ENCODE measurements around the gene SH3PXD2A.
A peak's percentile ranks its signal among the peaks of the same experiment; 100 is the strongest.

SH3PXD2A gene

DNA sequence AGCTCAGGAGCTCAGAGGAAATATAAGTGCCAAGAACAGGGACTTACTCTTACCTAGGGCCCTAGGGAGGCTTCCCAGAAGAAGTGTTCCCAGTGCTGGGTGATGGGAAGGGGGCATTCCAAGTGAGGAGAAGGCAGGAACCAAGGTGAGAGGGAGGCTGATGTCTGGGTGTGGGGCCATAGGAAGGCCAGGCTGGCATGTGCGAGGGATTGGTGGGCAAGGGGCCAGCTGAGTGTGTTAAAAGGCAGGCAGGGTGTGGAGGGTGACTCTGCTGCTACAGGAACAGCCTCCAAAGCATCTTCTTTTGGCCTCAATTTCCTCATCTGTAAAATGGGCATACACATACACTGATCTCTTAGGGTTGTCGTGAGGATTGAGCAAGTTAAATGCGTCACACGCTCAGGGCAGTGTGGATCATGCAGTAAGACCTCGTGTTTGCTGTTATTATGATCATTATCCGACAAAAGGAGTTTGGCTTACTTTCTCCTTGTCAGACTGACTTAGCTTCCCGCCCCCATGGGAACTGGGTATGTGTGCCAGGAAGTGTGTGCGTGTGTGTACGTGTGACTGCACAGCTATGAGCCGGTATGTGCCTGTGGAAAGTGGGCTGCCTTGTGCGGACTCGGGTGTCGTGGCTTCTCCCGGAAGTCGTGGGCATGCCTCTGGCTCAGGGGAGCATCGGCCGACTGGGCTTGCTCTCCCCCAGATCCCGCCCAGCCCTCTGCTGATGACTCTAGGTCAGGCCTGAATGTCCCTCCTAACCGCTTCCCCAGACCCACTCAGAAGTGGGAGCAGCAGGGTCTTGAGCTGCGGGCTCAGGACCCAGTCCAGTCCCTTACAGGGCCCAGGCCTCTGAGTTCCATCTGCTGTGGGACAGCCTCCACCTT is 302.3 kb downstream of the SH3PXD2A start:
- DNase-seq: no peak

DNA sequence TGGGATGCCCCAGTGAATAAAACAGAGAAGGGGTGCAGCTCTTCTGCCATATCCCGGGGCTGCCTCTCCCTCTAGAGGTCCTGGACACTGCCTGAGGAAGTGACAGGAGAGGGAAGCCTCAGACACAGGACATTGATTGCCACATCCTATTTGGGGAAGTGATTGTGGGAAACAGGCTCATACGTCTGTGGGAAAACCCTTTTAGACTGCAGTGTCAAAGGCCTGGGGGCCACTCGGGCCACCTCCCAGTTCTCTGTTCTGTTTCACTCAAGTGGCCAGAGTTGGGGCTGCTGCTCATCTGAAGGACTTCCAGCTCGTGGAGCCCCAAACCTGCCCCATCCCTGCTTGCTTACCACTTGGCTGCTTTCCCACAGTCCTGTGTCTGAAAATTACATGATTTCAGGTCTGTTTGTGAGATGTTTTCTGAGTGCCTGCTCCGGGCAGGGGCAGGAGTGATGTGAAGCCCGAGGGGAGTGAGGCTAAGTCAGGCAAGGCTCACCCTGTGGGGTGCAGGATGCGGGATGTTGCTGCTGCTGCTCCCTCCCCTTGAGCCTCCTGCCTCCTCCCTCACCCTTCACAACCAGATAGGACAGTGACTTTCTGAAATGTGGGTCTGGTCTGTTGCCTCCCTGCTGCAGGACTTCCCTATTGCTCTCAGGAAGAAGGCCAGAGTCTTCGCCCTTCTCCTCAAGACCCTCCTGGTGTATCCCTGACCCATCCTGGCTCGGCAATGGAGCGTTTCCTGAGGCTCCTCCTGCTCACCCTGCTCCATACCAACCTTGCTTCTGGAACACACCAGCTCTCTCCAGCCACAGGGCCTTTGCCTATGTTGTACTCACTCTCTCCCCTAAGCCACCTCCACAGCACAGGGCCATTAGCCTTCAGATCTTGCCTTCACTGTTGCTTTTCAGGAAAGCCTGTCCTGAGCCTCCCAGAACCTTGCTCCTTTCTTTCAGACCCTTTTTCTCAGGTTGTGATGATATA is 303.5 kb downstream of the SH3PXD2A start:
- DNase-seq: no peak

DNA sequence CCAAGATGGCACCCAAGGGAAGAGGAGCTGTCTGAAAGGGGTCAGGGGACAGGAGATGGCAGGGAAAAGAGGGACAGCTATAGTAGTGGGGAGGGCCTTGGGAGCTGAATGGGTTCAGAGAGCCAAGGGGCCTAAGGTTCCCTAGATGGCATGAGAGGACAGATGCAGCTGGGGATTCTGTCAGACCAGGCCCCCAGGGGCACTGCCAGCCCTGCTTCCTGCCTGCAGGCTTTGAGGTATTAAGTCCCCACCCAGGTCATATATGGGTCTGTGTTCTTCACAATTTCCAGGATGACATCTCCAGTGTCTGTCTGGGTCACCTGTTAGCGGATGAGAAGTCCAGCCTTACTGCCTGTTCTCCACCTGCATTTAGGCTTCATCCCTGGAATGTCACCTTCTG is 305.1 kb downstream of the SH3PXD2A start:
- DNase-seq: no peak

DNA sequence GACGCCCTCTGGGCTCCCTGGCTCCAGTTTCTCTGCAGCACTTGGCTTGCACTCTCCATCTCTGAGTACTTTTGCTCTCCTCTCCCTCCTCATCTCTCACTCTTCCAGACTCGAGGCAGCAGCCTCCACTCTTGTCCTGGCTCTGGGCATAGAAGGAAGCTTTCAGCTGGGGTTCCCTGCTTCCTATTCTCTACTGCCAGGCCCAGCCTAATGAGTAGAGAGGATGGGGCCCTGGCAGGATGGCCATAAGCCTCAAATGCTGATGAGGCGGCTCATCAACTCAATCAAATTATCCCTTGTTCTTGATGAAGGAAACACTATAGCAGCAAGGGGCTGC is 306.1 kb downstream of the SH3PXD2A start:
- DNase-seq: no peak

DNA sequence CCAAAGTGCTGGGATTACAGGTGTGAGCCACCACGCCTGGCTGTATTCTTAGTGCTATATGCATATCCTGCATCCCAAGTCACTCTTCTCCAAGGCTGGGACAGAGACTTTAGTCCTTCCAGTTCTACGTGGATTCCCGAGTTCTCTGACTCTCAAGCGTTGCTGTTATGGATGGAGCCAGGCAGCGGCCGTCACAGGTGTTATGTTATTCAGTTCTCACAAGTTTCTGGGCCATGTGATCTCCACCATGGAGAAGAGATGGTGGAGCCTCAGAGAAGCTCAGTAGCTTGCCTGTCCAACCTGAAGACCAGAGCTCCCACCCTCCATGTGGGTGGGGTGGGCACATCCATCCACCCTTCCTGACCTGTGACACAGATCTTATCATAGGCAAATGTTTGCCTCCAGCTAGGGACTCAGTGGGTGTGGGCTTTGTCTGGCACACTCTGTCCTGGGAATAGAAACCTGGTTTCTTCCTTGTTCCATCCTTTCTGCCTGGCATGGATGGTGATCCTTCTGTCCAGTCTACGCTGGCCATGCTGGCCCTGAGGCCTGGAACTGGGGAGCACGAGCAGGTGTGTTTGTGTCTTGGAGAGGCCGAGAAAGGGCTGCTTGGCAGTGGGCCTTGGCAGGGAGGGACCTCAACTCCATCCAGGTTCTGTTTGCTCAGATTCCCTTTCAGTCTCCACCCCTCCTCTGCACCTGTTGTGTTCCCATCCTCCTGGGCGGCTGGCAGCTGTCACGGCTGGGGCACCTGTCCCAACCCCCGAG is 306.6 kb downstream of the SH3PXD2A start:
- peak; percentile 35 for DNase-seq

DNA sequence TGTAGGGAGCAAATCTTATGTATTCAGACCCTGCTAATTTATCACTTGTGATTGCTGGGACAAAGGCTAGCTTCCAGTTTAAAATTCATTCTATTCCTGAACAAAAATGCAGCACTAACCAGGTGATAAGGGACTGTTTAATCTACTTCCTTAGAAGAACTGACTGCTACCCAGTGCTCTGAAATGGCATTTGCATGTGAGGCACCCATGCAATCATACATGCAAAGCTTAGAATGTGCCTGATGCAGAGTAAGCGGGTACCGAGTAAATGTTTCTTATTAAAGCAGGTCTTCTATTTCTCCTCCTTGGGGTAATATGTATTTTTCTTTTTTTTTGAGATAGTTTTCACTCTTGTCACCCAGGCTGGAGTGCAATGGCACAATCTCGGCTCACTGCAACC is 307.4 kb downstream of the SH3PXD2A start:
- DNase-seq: no peak

DNA sequence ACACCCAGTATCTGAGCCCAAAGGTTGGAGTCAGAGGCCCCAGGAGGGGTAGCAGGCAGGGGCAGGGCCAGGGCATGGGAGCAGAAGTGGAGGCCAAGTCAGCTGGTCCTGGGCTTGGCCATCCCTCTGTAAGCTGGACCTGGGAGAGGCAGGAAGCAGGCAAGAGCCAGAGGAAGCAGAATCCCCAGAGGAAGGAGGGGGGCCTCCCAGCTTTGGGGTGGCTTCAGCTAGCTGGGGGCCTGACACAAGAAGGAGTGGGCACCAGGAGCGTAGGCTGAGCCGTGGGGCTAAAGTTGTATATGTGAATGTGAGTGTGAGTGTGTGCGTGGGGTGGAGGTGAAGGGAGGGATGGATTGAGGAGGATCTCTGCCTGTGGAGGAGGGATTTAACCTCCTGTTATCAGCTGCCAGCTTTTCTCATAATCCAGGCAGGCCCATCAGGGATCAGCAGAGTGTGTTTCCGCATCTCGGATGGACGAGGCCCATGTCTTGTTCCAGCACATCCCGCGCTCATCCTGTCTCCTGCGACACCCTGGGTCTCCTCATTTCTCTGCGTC is 307.9 kb downstream of the SH3PXD2A start:
- DNase-seq: no peak

DNA sequence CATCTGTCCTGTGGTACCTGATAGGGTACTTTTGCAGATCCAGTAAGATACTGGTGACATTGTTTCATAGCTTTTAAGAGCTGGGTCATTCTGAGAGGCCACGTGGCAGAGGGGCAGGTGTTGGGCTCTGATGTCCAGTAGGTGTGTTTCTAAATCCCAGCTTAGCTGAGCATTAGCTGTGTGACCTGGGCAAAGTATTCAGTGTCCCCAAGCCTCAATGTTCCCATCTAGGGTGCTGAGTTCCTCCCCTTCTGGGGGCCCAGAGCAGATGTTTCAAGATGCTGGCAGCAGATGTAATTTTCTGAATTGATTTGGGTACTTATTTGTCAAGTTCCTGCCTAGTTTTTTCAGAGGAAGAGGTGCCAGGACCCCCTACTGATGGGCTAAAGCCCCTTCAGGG is 309.0 kb downstream of the SH3PXD2A start:
- no peak for DNase-seq

DNA sequence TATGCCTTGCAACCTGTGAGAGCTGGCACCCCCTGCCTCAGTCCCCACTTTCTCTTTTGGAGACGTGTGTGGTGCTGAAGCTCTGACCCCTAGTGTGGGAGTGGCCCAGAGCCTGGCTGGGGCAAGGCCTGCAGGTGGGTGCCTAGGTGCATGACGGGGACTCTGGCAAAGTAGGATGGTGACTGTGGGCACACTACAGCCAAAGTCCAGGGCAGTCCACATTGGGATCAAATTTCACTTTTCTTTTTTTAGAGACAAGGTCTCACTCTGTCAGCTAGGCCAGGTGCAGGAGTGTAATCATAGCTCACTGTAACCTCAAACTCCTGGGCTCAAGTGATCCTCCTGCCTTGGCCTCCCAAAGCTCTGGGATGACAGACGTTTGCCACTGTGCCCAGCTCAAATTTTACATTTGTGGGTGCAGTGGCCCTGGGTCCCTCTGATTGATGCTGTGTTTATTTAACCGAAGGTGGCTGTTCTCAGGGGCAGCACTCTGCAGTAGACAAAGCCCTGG is 309.6 kb downstream of the SH3PXD2A start:
- DNase-seq: no peak

DNA sequence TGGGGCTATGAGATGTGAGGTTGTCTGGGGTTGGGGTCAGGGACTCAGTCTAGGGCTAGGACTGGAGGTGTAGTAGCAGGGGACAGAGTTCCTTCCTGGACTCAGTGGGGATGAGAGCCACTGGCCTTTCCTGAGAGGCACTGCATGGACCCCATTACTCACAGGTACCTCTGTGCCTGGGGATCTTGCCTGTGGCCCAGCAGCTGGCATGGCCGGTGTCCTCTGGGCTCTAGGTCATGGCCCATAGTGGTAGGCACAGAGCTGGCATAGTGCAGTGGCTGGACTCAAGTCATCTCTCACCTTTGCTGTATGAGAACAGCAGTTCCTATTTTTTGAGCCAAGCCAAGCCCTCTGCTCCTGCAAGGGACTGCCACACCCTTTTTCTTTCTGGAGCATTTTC is 310.0 kb downstream of the SH3PXD2A start:
- no peak for DNase-seq

DNA sequence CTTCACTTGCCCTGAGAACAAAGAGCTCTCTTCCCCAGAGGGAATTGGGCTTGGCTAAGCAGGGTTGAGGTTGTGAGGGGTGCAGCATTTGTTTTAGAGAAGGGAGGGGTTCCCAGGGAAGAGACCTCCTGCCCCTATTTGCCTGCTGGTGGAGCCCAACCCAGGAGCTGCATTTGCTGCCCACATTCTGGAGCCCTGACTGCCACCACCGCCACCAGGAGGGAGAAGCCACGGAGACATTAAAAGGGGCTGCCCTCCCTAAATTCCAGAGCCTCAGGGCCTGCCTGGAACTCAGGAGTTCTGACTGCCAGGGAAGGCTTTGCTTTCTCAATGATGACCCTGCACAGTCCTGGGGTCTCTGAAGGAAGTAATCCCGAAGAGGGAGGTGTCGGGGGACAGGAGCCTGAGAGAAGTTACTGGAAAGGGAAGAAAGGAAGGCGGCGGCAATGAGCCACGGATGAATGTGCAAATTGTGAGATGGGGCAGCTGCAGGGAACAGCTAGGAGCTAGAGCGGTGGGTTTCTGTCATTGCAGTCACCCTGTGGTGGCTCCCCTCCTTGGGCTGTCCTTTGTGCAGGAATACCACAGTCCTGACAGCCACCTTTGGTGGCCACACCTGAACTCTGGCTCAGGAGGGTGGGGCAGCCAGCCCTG is 310.6 kb downstream of the SH3PXD2A start:
- no peak for DNase-seq

Data from NCI-H1436 treated with DMSO at 0.1 percent for 48 hours (cell line).